ENCODE measurements around the gene RXRA.

DNA sequence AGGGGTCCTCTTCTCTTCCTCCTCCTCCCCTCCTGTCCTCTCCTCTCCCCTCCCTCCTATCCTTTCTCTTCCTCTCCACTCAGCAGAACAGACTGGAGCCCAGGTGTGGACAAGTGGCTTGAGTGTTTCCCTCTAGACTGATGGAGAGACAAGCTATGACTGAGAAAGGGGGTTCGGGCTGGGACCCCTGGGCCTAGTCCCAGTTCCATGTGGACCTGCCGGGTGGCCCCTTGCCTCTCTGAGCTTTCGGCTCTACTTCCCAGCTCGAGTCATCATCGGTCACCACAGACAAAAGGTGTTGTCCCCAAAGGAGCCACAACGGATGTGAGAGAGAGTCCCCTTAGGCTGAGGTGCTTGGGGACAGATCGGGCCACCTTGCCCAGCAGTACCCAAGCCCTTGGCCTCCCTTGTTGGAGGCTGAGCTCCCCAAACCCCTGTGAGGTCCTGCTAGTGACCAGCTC, 3.4 kb upstream of the RXRA start:
- TF ChIP-seq, protein P1, sequence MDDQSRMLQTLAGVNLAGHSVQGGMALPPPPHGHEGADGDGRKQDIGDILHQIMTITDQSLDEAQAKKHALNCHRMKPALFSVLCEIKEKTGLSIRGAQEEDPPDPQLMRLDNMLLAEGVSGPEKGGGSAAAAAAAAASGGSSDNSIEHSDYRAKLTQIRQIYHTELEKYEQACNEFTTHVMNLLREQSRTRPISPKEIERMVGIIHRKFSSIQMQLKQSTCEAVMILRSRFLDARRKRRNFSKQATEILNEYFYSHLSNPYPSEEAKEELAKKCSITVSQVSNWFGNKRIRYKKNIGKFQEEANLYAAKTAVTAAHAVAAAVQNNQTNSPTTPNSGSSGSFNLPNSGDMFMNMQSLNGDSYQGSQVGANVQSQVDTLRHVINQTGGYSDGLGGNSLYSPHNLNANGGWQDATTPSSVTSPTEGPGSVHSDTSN (IDR thresholded peaks at IDR 0.05) = no peak
- TF ChIP-seq, protein P2, sequence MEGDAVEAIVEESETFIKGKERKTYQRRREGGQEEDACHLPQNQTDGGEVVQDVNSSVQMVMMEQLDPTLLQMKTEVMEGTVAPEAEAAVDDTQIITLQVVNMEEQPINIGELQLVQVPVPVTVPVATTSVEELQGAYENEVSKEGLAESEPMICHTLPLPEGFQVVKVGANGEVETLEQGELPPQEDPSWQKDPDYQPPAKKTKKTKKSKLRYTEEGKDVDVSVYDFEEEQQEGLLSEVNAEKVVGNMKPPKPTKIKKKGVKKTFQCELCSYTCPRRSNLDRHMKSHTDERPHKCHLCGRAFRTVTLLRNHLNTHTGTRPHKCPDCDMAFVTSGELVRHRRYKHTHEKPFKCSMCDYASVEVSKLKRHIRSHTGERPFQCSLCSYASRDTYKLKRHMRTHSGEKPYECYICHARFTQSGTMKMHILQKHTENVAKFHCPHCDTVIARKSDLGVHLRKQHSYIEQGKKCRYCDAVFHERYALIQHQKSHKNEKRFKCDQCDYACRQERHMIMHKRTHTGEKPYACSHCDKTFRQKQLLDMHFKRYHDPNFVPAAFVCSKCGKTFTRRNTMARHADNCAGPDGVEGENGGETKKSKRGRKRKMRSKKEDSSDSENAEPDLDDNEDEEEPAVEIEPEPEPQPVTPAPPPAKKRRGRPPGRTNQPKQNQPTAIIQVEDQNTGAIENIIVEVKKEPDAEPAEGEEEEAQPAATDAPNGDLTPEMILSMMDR (IDR thresholded peaks at IDR 0.05) = no peak
